ENCODE results near the gene RAPGEF4. TPM values are rescaled to one million over a fixed set of nuclear protein-coding genes. Genes with fewer than 3 reads are reported as not detected.

The RAPGEF4 gene
- total RNA-seq, 1 donor from 2014 or later: 8.7 TPM

DNA sequence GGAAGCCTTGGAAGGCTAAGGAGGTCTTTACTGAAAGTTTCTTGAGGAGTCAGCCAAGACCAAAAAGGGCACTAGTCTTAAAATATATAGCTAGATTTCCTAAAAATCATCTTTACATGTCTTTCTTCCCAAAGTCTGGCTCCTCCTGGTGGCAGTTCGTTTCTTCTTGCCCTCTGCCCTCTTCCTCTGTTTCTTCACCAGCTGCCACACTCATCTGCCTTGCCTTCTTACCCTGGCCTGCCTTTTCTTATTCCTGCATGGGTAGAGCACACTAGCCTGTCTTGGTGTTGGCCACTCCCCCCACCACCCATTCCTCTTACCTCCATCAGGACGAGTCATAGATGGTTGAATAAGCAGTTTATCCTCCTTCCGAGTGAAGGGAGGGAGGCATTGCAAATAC is 129.8 kb downstream of the RAPGEF4 start:
- TF ChIP-seq CTCF (IDR thresholded peaks at IDR 0.05; ENCODE audit: partially characterized antibody, unreplicated experiment): no peak

GRCh38 chr2:172869861-172870260 is 134.2 kb downstream of the RAPGEF4 start:
- H3K36me3 Mint-ChIP-seq (ENCODE audit: unreplicated experiment): no peaks in the 10 kb centered on the region
- H3K4me3 Mint-ChIP-seq (ENCODE audit: unreplicated experiment): no peak overlapping the region
- H3K4me1 Mint-ChIP-seq (ENCODE audit: low read depth, unreplicated experiment): no peaks in the 10 kb centered on the region

More for the DNA sequence above, 129.8 kb downstream of the RAPGEF4 start:
- Mint-ChIP-seq H3K4me1 (ENCODE audit: low read depth, unreplicated experiment) (peaks cover 10% of the 10 kb centered on the region), H3K4me3 (ENCODE audit: unreplicated experiment) (no peak overlapping the region), H3K27me3 (ENCODE audit: unreplicated experiment) (no peaks in the 10 kb centered on the region), H3K27ac (ENCODE audit: unreplicated experiment) (no peak overlapping the region), H3K9me3 (ENCODE audit: unreplicated experiment) (no peaks in the 10 kb centered on the region), H3K36me3 (ENCODE audit: unreplicated experiment) (no peaks in the 10 kb centered on the region)
- DNase-seq: no peak

DNA sequence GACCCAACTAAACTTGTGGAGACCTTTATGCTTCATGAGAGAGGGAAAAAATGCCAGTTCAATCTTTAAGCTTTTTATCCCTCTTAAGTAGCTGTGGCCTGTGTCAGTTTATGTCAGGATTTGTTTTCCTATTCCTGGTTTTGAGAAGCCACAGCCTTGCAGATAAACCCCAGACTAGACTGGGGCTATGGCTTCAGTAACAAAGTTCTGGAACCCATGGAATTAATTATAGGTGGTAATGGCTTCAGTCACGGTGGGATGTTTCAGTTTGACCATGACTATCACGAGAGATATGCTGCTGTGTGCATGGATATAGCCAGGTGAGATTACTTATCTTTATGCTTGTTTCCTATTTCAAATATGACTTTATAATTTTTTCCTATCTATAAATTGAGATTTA is 134.8 kb downstream of the RAPGEF4 start:
- Mint-ChIP-seq H3K4me3 (ENCODE audit: unreplicated experiment) (no peak overlapping the region), H3K9me3 (ENCODE audit: unreplicated experiment) (no peaks in the 10 kb centered on the region), H3K36me3 (ENCODE audit: unreplicated experiment) (no peaks in the 10 kb centered on the region), H3K4me1 (ENCODE audit: low read depth, unreplicated experiment) (no peaks in the 10 kb centered on the region), H3K27ac (ENCODE audit: unreplicated experiment) (no peak overlapping the region), H3K27me3 (ENCODE audit: unreplicated experiment) (no peaks in the 10 kb centered on the region)
- no peak for DNase-seq
- no peak for TF ChIP-seq CTCF (IDR thresholded peaks at IDR 0.05; ENCODE audit: partially characterized antibody, unreplicated experiment)

More at GRCh38 chr2:172869861-172870260, 134.2 kb downstream of the RAPGEF4 start:
- no peak for TF ChIP-seq CTCF (IDR thresholded peaks at IDR 0.05; ENCODE audit: partially characterized antibody, unreplicated experiment)
- no peak for DNase-seq
- H3K27me3 Mint-ChIP-seq (ENCODE audit: unreplicated experiment): no peaks in the 10 kb centered on the region
- no peak overlapping the region for H3K27ac Mint-ChIP-seq (ENCODE audit: unreplicated experiment)
- H3K9me3 Mint-ChIP-seq (ENCODE audit: unreplicated experiment): no peaks in the 10 kb centered on the region

DNA sequence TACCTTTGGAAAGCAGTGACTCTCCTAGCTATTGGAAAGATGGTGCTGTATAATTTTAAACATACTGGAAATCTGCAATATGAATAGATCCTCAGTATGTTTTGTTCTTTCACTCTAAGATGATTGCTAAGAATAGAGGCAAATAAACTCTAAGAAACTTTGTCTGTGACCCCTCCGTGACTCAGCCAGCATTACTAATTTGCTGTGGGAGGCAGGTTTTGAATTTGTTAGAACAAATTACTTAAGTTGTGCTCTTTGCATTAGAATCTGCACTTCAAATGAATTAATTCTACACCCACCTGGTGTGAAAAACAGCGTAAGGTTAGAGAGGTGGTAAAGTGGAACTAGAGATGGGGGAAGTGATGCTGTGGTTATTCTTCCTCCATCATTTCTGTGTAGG is 142.2 kb downstream of the RAPGEF4 start:
- no peak overlapping the region for H3K4me3 Mint-ChIP-seq (ENCODE audit: unreplicated experiment)
- peaks cover 8% of the 10 kb centered on the region for H3K4me1 Mint-ChIP-seq (ENCODE audit: low read depth, unreplicated experiment)
- H3K36me3 Mint-ChIP-seq (ENCODE audit: unreplicated experiment): no peaks in the 10 kb centered on the region
- DNase-seq: no peak
- no peak overlapping the region for H3K27ac Mint-ChIP-seq (ENCODE audit: unreplicated experiment)
- peaks cover 2% of the 10 kb centered on the region for H3K27me3 Mint-ChIP-seq (ENCODE audit: unreplicated experiment)
- no peaks in the 10 kb centered on the region for H3K9me3 Mint-ChIP-seq (ENCODE audit: unreplicated experiment)
- TF ChIP-seq CTCF (IDR thresholded peaks at IDR 0.05; ENCODE audit: partially characterized antibody, unreplicated experiment): no peak

GRCh38 chr2:172878260-172878659 is 142.6 kb downstream of the RAPGEF4 start:
- peaks cover 2% of the 10 kb centered on the region for H3K27me3 Mint-ChIP-seq (ENCODE audit: unreplicated experiment)
- DNase-seq: no peak
- no peak for TF ChIP-seq CTCF (IDR thresholded peaks at IDR 0.05; ENCODE audit: partially characterized antibody, unreplicated experiment)
- H3K36me3 Mint-ChIP-seq (ENCODE audit: unreplicated experiment): no peaks in the 10 kb centered on the region
- H3K4me1 Mint-ChIP-seq (ENCODE audit: low read depth, unreplicated experiment): peaks cover 8% of the 10 kb centered on the region
- no peak overlapping the region for H3K4me3 Mint-ChIP-seq (ENCODE audit: unreplicated experiment)
- H3K9me3 Mint-ChIP-seq (ENCODE audit: unreplicated experiment): no peaks in the 10 kb centered on the region
- H3K27ac Mint-ChIP-seq (ENCODE audit: unreplicated experiment): no peak overlapping the region

Data from glutamatergic neuron (in vitro differentiated cells).